ENCODE results near the gene CPSF6.
"Not testable (repeated sequence)": the region's sequence is repeated elsewhere in the genome, so short reads cannot be mapped to it uniquely, and the experiment has no call there.

DNA sequence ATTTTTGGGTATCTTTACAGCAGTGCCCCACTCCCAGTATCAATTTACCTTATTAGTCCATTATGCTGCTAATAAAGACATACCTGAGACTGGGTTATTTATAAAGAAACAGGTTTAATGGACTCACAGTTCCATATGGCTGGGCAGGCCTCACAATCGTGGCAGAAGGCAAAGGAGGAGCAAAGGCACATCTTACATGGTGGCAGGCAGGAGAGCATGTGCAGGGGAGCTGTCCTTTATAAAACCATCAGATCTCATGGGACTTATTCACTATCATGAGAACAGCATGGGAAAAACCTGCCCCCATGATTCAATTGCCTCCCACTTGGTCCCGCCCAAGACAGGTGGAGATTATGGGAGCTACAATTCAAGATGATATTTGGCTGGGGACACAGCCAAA lies 77.9 kb downstream of the CPSF6 start:
- TF ChIP-seq, protein P1, sequence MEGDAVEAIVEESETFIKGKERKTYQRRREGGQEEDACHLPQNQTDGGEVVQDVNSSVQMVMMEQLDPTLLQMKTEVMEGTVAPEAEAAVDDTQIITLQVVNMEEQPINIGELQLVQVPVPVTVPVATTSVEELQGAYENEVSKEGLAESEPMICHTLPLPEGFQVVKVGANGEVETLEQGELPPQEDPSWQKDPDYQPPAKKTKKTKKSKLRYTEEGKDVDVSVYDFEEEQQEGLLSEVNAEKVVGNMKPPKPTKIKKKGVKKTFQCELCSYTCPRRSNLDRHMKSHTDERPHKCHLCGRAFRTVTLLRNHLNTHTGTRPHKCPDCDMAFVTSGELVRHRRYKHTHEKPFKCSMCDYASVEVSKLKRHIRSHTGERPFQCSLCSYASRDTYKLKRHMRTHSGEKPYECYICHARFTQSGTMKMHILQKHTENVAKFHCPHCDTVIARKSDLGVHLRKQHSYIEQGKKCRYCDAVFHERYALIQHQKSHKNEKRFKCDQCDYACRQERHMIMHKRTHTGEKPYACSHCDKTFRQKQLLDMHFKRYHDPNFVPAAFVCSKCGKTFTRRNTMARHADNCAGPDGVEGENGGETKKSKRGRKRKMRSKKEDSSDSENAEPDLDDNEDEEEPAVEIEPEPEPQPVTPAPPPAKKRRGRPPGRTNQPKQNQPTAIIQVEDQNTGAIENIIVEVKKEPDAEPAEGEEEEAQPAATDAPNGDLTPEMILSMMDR (IDR thresholded peaks at IDR 0.05; ENCODE audit: low read depth, low read length): not testable (repeated sequence)
- not testable (repeated sequence) for TF ChIP-seq EZH2phosphoT487 (IDR thresholded peaks at IDR 0.05; ENCODE audit: low read depth)
